Measurements from ENCODE around the gene TRAK1. TPM values are rescaled to one million over a fixed set of nuclear protein-coding genes. Genes with fewer than 3 reads are reported as not detected.

TRAK1 gene
- total and polyA plus RNA-seq, 2 experiments from 2014 or later: 19.0 to 28.8 TPM

GRCh38 chr3:42115946-42116345 is 24.8 kb downstream of the TRAK1 start:
- Histone ChIP-seq H3K27ac (no peak overlapping the region), H3K9me2 (replicated peaks; ENCODE audit: insufficient read depth) (no peaks in the 10 kb centered on the region), H3K27me3 (no peaks in the 10 kb centered on the region), H3K4me3 (no peak overlapping the region), H3K79me2 (peaks cover 6% of the 10 kb centered on the region), H3K36me3 (replicated peaks; ENCODE audit: insufficient read depth, low read depth) (no peaks in the 10 kb centered on the region), H3K4me2 (no peak overlapping the region), H3K9me3 (ENCODE audit: low read depth) (no peaks in the 10 kb centered on the region), H3K4me1 (ENCODE audit: insufficient read depth) (no peaks in the 10 kb centered on the region), H4K20me1 (ENCODE audit: insufficient read depth, poor library complexity, severe bottlenecking) (no peaks in the 10 kb centered on the region), H2AFZ (no peak overlapping the region)
- DNase-seq (ENCODE audit: low spot score): no peak
- 90% methylated on average over 9 of the region's 9 CpGs for WGBS (ENCODE audit: low lambda C conversion rate, missing lambda C conversion rate)
- no peak for TF ChIP-seq CTCF (IDR thresholded peaks at IDR 0.05; ENCODE audit: poor library complexity)
- TF ChIP-seq EZH2phosphoT487 (IDR thresholded peaks at IDR 0.05; ENCODE audit: low read depth, severe bottlenecking, unreplicated experiment): no peak
- no peak for TF ChIP-seq EZH2 (IDR thresholded peaks at IDR 0.05; ENCODE audit: borderline replicate concordance)

- Histone ChIP-seq H4K20me1 (ENCODE audit: insufficient read depth, poor library complexity, severe bottlenecking) (no peaks in the 10 kb centered on the region), H3K4me2 (no peak overlapping the region), H3K4me1 (ENCODE audit: insufficient read depth) (no peaks in the 10 kb centered on the region), H3K9me2 (replicated peaks; ENCODE audit: insufficient read depth) (no peaks in the 10 kb centered on the region), H3K36me3 (replicated peaks; ENCODE audit: insufficient read depth, low read depth) (no peaks in the 10 kb centered on the region), H3K27ac (no peak overlapping the region), H3K9me3 (ENCODE audit: low read depth) (no peaks in the 10 kb centered on the region), H3K4me3 (no peak overlapping the region), H3K27me3 (no peaks in the 10 kb centered on the region), H2AFZ (no peak overlapping the region), H3K79me2 (peaks cover 6% of the 10 kb centered on the region)
- 90% methylated on average over 1 of the region's 1 CpG for WGBS (ENCODE audit: low lambda C conversion rate, missing lambda C conversion rate)
- DNase-seq (ENCODE audit: low spot score): no peak
- TF ChIP-seq EZH2 (IDR thresholded peaks at IDR 0.05; ENCODE audit: borderline replicate concordance) (no peak), EZH2phosphoT487 (IDR thresholded peaks at IDR 0.05; ENCODE audit: low read depth, severe bottlenecking, unreplicated experiment) (no peak), CTCF (IDR thresholded peaks at IDR 0.05; ENCODE audit: poor library complexity) (no peak)
Measured at GRCh38 chr3:42116466-42116865, 25.3 kb downstream of the TRAK1 start.

GRCh38 chr3:42117175-42118008 is 26.2 kb downstream of the TRAK1 start:
- Histone ChIP-seq H3K9me3 (ENCODE audit: low read depth) (no peaks in the 10 kb centered on the region), H3K27me3 (no peaks in the 10 kb centered on the region), H3K27ac (peak overlapping the region; percentile 65), H3K79me2 (peaks cover 10% of the 10 kb centered on the region), H3K4me2 (no peak overlapping the region), H3K4me1 (ENCODE audit: insufficient read depth) (no peaks in the 10 kb centered on the region), H3K36me3 (replicated peaks; ENCODE audit: insufficient read depth, low read depth) (no peaks in the 10 kb centered on the region), H3K4me3 (no peak overlapping the region), H4K20me1 (ENCODE audit: insufficient read depth, poor library complexity, severe bottlenecking) (no peaks in the 10 kb centered on the region), H2AFZ (no peak overlapping the region), H3K9me2 (replicated peaks; ENCODE audit: insufficient read depth) (no peaks in the 10 kb centered on the region)
- peak; percentile 61 for DNase-seq (ENCODE audit: low spot score)
- WGBS (ENCODE audit: low lambda C conversion rate, missing lambda C conversion rate): 45% methylated on average over 13 of the region's 14 CpGs
- TF ChIP-seq CTCF (IDR thresholded peaks at IDR 0.05; ENCODE audit: poor library complexity): peak; percentile 56
- TF ChIP-seq EZH2phosphoT487 (IDR thresholded peaks at IDR 0.05; ENCODE audit: low read depth, severe bottlenecking, unreplicated experiment): no peak
